HG02678 (cell line): ENCODE measurements around the gene KCNQ2.

Experiments used
- ATAC-seq: cut with Tn5 transposase; IDR thresholded peaks from one replicate; pipeline ENCODE4 v1.9.1; 2021; ENCODE audit warnings: mild to moderate bottlenecking, moderate library complexity; ENCODE audit not compliant: unreplicated experiment

Gene KCNQ2

GRCh38 chr20:63374504-63374903 lies 98.0 kb downstream of the KCNQ2 start:
- no peak for ATAC-seq

DNA sequence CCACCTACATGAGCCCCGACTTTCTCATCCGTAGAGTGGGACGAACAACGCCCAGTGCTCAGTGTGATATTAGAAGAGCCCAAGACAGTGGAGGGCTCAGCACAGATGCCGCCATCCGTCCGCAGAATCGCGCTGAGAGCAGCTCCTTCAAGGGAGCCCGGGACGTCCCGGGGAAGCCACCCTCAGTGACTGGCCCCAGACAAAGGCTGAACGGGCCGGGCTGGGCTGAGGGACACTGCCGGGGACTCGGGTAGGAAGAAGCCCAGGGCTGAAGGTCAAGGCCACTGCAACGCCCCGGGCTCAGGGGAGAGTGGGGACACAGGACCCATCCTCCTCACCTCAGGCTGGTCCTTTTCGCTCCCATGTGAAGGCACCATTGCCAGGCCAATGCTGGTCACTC lies 98.5 kb downstream of the KCNQ2 start:
- no peak for ATAC-seq

DNA sequence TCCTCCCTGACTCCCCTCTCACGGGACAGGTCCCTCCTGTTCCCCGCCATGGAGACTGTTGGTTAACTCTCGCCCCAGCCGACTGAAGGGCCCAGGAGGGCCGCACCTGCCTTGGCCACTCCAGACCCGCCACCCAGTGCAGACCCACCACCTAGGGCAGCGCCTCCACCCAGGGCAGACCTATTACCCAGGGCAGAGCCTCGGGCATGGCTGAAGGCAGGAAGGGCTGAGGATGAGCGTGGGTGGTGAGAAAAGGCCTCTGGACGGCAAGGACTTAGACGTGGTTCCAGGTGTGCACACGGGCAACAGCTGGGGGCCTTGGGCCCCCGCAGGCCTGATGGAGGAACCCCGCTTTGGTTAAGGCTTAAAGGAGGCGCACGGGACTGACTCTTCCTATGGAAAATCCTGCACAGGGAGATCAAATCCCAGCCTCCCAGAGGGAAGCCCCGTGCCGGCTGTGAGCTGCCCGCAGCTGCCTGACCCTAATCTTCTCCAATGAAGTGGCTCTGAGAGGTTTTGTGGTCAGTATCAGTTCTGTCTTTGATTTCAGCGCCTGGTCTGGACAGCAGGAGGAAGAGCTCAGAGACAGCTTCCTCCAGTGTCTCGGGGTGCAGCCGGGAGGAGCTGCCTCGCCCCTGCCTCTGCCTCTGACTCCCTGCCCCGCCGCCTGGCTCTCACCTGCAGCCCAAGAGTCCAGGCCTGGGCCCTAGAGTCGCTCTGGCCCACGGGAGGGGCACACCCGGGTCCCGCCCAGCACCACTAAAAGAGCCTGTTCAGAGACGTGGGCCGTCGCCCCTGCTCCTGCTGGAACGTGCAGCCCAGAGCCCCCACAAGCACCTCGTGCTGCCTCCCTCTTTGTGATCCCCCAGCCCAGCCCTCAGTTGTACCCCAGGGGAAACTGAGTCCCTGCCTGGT lies 99.2 kb downstream of the KCNQ2 start:
- no peak for ATAC-seq

GRCh38 chr20:63371291-63371865 lies 101.1 kb downstream of the KCNQ2 start:
- no peak for ATAC-seq

- no peak for ATAC-seq
Measured at GRCh38 chr20:63370618-63371187, 101.8 kb downstream of the KCNQ2 start.

- ATAC-seq = no peak
Measured at GRCh38 chr20:63369724-63370617, 102.5 kb downstream of the KCNQ2 start.

DNA sequence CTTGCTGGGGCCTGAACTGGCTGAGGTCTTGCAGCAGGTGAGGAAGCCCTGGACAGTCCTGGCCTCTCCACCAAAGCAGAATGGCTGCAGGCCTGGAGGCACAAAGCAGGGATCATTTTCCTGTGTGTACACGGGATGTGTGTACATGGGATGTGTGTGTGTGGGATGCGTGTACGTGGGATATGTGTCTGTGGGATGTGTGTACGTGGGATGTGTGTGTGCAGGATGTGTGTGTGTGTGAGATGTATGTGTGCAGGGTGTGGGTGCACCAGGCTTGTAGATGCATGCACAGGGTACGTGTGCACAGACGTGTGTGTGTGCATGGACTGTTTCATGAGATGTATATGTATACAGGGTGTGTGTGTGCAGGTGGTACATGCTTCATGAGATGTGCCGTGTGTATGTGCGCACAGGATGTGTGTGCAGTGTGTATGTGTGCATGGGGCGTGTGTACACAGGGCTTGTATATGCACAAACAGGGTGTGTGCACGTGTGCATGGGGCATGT lies 103.4 kb downstream of the KCNQ2 start:
- no peak for ATAC-seq

DNA sequence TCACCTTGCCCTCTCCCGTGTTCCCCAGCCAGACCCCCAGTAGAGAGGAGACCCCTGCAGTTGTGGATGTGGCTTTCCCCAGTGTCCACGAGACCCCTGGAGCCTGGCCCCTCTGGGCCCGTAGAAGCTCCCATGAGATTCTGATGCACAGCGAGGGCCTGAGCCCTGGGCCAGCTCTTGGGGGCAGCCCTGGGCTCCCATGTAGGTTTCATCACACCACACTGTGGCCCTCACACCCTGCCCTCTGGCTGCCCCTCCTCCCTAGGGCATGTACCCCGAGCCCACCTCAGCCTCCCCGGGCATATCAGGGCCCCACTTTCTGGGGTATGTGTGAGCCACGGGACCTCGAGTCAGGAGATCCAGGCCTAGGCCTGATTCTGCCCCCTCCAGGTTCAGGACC lies 104.3 kb downstream of the KCNQ2 start:
- no peak for ATAC-seq

- ATAC-seq = no peak
Measured at GRCh38 chr20:63367446-63368055, 104.9 kb downstream of the KCNQ2 start.

- ATAC-seq = no peak
Measured at GRCh38 chr20:63366390-63367365, 105.8 kb downstream of the KCNQ2 start.

DNA sequence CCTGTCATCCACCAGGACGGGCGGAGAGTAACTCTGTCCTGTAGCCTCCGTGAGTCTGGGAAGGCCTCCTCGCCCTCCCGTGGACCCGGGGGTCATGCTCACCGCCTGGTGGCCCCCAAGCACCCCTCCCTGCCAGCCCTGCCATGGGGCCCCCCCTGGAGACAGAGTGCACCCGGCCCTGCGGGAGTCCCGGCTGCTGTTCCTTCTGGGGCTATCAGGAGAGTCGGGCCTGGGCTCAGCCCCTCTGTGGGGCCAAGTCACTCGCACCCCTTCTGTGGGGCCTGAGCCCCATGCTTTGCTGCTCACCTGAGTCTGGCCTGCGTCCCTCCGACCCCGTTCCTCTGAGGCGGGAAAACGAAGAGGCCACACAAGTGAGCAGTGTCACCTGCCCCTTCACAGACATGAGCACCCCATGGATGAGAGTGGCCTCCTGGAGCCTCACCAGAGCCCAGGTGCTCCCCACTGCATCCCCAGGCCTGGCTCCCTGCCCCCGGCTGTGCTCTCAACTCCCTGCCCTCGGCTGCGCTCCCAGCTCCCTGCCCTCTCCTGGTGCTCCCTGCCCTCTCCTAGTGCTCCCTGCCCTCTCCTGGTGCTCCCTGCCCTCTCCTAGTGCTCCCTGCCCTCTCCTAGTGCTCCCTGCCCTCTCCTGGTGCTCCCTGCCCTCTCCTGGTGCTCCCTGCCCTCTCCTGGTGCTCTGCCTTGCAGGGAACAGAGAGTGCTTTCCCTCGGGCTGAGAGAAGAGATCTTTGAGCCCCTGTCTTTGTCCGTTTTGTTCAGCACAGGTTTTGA lies 106.7 kb downstream of the KCNQ2 start:
- no peak for ATAC-seq

DNA sequence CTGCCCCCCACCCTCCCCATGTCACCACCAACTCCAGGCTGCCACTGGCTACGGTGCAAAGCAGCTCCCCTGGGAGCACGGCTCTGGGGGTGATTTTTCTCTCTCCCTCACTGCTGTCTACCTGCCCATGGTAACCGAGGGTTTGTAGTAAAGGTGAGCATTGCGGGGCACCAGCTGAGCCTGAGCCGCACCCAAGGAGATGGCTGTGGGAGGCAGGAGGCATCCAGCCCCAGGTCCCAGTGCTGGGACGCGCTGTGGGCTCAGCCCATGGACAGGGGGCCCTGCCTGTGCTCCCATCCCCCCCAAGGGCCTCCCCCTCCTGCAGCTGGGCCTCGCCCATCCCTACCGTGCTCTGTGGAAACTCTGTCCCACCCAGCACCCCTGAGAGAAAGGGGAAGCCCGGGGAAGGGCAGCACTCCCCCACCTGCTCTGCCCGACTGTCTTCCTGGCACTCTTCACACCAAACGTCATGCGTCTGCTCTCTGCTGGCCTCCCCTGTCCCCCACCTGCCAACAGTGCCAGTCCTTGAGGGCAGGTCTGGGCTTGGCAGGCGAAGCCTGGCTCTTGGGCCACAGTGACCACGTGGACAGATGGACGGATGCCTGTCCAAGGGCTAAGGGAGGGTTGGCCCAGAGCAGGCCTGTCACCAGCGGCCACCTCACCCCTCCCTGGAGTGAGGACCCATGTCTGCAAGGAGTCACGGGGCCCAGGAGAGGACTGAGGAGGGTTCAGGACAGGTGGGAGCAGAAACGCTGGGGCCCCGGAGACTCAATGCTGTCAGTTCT lies 107.5 kb downstream of the KCNQ2 start:
- no peak for ATAC-seq

GRCh38 chr20:63363981-63364561 lies 108.4 kb downstream of the KCNQ2 start:
- no peak for ATAC-seq

DNA sequence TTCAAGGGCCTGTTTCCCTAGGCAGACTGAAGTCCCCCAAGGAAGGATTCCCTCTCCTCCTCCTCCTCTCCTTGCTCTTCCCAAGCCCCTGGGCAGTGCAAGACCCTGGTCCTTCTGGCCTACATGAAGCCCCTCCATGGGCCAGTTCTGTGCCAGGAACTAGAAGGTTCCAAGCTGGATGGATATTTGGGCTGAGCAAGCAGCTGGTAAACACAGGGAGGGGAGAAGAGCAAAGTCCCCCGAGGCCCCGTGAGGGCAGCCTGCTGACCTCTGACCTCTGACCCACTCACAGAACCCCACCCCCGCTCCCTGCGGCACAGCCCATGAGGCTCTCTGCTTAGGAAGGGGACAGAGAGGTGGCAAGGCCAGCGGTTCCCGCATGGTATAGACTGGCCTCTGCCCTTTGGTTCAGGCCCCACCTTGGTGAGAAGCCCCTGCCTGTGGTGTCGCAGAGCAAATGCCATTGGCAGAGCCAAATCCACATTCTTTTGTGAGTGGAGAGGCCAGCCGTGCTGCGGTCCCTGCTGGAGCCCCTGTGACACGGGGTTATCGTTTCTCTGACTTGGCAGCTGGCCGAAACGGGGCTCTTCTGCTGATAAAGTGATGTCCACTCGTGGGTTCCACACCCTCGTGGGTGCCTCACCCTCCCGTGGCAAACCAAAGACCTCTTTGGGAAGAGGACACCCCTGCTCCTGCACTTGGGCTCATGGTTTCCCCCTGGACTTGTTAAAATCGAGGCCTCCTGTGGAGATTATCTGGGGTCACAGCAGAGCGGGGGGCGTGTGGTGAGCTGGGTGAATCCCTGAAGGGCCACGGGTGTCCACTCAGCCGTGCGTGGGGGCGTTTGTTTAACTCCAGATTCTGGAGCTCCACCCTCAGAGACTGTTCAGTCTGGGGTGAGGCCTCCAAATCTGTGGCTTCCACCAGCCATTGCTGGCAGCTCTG lies 109.2 kb downstream of the KCNQ2 start:
- ATAC-seq = no peak

DNA sequence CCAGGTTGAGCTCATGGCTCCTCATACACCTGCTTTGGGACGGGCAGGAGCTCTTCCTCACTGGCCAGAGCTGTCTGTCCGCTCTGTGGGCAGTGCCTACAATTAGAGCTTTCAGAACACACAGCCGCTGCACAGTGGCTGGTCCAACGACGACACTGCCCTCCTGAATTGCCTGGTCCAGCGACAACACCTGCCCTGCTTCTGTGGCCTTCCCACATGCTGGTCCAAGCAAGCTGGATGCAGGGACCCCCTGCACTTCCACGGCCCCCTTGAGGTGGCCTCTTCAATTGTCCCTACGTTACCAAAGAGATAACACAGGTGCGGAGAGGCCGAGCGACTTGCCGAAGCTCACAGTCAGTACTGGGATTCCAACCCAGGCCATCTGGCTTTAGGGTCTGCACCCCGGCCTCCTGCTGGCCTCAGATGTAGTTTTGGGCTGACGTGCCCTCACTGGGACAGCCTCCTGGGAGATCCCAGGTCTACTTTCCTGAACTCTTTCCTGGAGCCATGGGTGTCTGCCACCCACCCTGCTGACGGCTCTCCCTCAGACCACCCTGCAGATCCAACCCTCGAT lies 109.9 kb downstream of the KCNQ2 start:
- no peak for ATAC-seq
